Fibroblast of skin of right quadriceps (primary cell): ENCODE data around the gene ZDHHC8.

ENCODE experiments used
- DNase-seq: peaks from one replicate; pipeline ENCODE4 v3.0.0-alpha.2; 2013

Gene ZDHHC8

DNA sequence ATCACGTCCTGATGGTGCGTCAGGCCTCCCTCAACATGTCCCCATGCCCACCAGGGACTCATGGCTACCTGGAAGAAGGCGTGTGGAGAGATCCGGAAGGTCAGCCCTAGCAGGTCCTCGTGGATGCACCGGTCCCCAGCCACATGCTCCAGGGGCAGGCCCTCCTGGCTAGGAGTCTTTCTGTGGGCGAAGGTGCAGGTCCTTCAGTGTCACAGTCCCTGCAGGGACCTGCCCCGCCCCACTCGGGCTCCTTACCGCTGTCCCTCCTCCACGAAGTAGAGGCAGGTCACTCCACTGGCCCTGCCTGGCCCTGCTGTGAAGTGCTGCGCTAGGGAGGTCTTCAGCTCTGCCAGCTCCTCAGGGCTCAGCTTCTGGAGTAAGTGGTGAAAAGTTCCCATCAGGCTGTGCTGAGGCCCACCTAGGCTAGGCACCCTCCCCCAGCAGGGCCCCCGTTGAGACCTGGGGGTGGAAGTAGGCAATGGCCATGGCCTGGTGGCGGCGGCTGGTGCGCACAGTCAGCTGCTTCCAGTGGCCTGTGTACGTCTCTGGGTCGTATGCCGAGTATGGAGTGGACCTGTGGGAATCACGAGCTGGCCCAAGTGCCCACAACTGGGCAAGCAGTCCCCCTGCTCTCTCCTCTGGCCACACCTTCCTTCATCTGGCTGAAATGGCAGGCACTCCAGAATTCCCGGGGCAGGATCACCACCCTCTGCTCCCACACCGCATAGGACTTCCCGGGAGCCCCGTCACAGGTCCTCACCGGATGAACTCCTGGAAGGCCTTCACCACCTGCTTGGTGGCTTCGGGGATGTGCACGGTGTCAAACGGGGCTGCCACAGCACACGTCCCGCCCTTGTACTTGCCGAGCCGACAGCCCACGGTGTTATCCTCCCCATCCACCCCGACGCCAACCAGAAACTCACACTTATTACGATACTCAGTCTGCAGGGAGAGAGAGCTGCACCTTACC, 16.8 kb upstream of the ZDHHC8 start:
- no peak for DNase-seq

DNA sequence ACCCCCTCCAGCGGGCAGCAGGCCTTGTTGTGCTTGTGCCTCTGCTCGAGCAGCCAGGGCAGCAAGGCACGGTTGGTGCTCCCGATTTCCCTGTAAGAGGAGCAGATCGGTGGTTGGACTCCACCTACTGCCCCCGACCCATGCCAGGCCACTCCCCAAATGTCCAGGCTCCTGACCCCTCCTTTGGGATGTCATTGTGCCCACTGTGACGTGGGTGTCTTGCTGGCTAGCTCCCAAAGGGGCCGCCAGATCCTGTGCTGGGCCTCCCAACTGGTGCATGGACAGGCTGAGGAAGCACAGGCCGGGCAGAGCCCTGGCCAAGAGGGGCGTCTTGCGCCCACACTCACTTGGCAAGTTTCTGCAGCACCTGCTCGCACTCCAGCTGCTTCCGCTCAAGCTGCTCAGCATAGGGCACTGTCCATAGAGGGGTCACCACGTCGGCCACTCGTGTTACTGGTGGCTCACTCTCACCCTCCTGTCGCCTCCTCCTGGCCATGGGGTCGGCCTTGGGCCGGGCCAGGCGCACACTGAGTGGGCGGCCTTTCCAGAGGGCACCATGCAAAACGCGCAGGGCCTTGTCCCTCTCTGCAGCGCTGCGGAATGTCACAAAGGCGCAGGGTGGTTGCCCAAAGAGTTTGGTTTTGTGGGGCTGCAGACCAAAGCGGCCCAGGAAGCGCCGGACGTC, 15.8 kb upstream of the ZDHHC8 start, which contains the start of gene RANBP1:
TSS of gene RANBP1 (plus strand) at position 414 of the 685 bp plus-strand sequence. CDS start at position 495, 81 bp downstream.
- no peak for DNase-seq

DNA sequence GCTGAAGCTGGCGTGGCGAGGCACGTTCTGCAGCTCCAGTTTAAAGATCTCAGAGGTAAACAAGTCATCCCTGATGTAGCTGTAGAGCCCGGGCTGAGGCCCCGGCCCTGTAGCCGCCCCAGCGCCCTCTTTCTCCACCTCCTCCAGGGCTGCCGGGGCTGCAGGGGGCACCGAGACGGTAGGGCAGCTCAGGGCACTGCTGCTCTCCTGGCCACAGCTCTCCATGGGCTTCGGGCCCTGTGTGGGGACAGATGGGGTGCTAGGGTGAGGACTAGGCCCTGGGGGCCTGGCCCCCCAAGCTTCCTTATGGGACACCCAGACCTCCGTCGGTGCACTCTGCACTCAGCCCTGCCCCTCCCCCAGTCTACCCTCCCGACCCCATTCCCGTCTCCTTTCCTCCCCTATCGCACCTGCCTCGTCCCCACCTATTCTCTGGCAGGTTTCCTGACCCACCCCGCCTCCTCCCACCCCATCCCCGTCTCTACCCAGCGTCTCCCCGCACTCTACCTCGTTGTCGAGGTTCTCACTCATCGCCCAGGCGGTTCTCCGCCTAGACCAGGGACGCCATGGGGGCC, 15.1 kb upstream of the ZDHHC8 start:
- no peak for DNase-seq

DNA sequence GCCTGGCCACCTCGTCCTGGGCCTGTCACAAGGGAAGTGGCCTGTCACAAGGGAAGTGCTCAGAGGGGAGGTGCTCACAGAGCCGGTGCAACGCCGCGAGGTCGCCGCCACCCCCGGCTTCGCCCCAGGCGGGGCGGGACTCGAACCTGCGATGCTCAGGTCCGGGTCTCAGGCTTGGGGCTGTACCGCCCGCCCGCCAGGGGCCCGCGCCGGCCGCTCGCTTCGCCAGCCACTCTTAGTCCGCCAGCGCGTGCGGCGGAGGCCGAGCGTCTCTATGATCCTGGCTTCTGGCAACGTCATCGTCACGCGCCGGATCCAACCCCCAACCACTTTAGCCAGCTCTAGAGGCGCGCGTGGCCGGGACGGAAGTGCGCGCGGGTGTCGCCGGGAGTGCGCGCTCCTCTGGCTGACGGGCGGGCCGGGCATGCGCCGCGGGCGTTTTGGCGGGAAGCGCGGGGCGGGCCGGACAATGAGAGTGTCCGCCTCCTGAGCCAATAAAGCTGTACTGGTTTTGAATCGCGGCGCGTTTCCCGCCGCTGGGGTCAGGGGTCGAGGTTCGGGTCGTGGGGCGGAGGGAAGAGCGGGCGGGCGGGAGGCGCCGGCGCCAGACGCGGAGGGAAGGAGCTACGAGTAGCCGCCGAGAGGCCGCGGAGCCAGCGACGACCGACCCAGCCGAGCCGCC, 14.5 kb upstream of the ZDHHC8 start, which contains the start of gene TRMT2A:
TSS of gene TRMT2A (minus strand) at position 276 of the 682 bp plus-strand sequence. CDS start 320 bp downstream, outside the sequence.
- peak; percentile 99 for DNase-seq

DNA sequence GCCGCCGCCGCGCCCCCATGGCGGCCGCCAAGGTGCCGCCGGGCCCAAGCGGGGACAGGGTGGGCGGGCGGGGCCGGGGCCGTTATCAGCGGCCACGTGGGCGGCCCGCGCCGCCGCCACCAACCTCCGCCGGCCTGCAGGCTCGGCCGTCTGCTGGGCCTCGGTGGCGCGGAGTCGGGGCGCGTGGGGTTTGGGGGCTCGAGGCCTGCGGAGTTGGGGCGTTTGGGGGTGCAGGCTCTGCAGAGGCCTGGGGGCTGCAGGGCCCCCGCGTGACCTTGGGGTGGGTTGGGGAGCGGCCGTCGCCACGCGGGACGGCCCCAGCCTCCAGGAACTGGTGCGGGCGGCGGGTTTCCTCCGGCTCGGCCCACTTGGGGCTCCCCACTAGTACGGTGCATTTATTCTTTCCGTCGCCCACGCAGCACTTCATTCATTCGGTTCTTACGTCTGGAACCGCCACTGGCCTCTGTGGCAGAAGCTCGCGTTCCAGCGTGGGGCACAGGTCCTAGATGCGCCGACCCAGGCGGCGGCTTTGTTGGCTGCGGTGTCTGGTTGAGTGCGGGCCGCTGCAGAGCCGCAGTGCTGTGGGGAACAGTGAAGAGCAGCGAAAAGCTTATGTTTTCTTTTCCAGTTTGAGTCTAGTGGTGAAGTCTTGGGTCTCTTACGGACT, 13.8 kb upstream of the ZDHHC8 start:
- DNase-seq = peak; percentile 16

DNA sequence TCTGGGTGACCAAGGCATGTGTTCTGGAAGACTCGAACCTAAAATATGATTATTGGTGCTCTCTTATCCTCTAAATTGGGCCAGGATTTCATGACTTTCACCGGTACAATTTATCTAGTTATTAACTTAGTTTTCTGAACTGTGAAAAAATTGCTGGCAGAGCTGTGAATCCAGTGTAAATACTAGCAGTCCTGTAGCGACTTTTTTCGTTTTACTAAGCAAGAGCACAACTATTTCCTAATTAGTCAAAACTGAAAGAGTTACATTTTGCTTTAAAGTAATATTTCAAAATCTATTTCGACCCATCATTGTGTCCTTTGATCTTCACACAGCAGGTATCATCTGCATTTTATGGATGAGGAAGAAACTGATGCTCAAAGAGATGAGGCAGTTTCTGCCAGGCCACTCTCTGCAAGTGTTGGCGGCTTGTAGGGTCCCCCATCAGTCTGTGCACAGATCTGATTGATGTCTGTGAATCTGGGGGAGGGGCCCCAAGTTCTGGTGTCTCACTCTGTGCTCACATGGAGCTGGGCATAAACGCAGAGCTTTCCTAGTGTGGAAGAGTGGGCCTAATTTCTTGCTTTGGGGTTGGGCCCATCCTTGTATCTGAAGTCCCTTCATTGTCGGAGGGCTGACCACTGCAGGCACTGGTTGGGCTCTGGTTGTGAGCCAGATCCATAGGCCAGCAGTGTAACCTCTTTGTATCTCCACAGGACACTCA, 13.1 kb upstream of the ZDHHC8 start:
- DNase-seq = no peak

DNA sequence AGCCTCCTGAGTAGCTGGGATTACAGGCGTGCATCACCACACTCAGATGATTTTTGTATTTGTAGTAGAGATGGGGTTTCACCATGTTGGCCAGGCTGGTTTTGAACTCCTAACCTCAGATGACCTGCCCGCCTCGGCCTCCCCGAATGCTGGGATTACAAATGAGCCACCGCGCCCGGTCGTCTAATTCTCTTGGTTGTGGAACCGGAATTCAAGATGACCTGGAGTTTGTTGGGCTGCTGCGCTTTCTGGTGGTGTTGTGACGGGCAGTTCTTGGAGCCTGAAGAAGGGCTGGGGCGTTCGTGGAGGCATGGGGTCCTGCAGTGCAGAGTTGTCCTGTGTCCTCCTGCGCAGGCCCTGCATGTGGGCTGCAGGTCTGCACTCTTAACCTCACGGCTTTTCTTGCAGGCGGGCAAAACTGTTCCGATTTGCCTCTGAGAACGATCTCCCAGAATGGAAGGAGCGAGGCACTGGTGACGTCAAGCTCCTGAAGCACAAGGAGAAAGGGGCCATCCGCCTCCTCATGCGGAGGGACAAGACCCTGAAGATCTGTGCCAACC, 9.7 kb upstream of the ZDHHC8 start:
- DNase-seq = no peak

DNA sequence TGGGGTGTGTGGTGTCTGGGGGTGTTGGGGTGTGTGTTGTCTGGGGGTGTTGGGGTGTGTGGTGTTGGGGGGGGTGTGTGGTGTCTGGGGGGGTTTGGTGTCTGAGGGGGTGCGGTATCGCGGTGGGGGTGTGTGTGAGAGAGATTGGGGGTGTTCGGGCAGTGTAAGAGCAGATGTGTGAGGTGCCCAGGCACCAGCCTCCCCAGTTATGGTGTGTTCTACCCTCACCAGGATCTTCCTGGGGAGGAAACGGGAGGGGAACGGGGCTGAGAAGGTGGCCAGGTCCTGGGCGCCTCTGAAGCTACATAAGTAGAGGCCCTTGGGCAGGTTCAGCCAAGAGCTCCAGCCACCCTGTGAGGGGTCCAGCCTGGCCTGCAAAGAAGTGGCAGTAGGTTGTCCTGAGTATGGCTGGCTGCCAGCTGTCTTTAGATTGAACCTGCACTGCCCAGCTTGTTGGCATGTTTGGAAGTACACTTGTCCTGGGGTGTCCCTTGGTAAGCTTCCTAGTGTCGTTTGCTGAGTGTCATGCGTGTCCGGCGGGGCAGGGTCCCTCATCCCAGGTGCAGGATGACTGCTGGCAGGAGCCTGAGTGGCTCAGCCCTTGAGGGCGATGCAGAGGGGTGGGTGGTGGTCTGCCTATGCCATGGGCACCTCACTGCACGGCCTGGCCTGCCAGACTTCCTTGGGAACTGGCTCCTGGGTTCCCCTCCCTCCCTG, 8.1 kb upstream of the ZDHHC8 start:
- DNase-seq = no peak

DNA sequence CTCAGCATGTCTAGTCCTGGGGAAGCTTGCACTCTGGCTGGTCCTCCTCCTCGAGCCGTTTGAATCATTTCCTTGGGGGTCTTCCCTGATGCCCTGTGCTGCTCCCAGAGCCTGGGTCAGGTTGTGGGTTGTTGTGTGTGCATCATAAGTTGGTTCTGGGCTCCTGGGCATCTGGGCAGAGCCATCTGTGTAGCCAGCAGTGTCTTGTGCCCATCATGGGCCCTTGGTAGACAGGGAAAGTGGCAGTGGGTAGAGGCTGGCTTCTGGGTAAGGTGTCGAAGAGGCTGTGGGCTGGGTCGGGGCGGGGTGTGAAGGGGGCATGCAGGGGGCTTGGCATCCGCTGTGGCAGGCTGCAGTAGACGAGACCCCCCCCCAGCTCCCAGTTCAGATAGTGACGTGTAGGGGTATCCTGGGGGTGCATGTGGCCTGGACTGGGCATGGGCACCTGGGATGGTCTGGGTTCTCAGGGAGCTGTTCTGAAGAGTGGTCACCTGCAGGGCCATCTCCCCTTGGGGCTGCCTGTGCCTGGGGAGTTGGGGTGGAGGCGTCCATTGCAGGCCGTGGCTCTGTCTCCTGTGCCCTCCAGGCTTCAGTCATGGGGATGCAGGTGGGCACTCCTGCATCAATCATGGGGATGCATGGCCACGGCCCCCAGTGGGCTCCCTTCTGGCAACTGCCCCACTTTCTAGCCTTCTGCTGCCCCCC, 7.4 kb upstream of the ZDHHC8 start:
- no peak for DNase-seq

DNA sequence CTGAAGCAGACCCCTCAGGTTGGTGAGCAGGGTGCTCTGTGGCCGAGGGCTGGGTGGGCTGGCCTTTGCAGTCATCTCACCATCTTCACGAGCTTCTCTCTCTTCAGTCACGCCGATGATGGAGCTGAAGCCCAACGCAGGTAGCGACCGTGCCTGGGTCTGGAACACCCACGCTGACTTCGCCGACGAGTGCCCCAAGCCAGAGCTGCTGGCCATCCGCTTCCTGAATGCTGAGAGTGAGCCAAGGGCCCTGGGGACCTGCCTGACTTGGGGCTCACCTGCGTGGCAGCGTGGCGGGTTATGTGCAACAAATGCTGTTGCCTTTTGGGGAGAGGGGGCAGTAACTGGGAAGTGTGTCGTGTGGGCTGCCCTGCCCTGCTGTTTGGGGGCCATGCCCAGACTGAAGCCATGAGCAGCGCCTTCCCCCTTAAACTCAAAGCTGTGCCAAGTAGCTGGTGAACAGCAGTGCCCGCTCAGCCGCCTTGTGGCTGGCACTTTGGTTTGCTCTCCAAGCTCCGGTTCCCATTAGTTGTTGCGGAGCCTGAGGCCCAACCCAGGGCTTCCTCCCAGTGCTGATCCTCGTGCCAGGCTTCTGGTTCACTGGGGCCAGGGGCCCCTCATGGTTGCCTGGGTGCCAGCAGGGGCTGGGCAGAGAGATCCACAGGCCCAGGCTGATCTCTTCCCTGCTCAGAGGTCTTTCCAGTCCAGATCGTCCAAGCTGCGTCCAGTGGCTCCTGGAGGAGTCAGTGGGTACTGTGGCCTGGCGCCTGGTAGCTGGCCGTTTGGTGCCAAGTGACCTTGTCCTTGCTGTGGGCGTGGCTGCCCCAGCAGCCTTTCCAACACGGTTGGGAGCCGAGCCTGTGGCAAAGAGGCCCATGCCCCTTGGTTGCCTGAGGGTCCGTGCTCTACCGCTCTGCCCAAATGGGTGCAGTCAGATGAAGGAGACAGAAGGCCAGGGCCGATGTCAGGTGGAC, 6.1 kb upstream of the ZDHHC8 start:
- DNase-seq = no peak

DNA sequence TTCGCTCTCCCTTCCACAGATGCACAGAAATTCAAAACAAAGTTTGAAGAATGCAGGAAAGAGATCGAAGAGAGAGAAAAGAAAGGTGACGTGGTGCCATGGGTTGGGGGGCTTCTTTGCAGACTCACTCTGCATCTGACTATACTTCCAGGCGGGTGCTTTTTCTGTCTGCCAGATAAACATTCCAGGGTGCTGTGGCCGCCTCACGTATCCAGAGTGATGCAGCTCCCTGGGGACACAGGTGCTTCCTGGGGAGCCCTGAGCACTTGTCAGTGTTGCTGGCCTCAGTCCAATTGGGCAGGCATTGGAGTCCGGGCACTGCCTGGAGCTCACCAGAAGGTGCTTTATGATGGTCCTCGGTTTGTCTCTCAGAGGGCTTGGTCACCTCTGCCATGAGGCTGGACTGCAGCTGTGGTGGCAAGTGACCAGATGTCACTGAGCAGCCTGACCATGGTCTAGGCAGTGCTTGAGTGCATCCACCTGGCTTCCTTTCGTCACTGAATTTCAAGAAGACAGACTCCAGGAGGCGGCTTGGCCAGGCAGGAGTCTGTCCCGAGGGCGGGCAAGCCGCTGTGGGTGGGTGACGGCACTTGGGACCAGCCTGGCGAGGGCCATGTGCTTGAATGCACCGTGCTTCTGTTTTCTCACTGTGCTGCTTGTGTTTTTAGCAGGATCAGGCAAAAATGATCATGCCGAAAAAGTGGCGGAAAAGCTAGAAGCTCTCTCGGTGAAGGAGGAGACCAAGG, 5.1 kb upstream of the ZDHHC8 start:
- DNase-seq = no peak

DNA sequence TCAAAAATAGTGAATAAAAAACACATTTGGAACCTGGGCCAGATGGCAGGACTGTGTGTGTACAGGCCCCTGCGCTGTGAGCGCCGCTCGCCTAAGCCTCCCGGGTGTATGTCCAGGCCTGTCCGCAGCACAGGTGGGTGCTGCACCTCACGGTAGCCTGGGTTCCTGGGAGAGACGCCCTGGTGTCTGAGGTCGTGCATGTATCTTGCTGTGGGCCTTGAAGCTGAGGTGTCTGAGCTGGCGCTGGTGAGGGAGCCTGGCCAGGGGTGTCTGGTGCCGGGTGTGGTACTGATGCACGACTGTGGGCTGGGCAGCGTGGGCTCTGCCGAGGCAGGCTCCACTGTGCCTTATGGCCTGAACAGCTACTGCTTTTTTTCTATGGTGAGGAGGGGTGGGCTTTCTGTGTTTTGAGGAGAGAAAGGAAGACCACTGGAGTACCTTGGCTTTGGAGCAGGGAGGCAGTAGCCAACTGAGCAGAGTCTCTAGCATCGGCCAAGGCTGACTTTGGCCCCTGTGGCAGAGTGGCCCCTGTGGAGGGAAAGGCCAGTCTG, 4.2 kb upstream of the ZDHHC8 start:
- no peak for DNase-seq

DNA sequence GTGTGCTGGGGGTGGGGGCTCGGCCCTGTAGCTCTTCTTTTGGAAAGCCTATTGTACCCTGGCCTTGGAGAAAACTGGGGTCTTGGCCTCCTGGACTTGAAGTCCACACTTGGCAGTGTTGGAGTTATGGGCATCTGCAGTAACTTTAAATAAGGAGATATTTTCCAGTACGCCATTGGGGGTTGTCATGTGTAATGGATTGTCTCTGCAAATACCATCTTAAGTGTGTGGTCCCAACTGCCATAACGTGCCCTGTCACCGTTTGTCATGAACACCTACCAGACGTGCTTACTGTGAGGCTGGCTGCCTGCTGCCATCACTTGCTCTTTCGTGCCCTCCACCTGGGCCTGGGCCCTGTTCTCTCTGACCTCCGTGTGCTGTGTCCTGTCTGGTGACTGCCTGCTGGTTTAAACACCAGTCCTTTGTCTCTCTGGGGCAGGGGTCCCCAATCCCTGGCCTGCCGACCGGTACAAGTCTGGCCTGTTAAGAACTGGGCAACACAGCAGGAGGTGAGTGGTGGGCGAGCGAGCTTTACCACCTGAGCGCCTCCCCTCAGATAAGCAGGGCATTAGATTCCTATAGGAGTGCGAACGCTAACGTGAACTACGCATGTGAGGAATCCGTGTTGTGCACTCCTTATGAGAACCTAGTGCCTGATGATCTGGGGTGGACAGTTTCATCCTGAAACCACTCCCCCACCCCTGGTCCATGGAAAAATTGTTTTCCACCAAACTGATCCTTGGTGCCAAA, 3.6 kb upstream of the ZDHHC8 start:
- no peak for DNase-seq

DNA sequence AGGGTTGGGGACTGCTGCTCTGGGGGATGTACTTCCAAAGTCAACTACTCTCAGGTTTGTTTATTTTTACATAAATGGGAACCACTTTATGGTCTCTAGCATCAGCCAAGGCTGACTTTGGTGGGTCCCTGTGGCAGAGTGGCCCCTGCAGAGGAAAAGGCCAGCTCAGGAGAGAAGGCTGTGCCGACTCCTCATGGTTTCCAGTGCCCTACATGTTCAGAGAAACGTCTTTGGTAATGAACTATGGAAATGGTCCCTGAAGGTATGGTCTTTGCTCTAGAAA, 3.0 kb upstream of the ZDHHC8 start:
- no peak for DNase-seq

DNA sequence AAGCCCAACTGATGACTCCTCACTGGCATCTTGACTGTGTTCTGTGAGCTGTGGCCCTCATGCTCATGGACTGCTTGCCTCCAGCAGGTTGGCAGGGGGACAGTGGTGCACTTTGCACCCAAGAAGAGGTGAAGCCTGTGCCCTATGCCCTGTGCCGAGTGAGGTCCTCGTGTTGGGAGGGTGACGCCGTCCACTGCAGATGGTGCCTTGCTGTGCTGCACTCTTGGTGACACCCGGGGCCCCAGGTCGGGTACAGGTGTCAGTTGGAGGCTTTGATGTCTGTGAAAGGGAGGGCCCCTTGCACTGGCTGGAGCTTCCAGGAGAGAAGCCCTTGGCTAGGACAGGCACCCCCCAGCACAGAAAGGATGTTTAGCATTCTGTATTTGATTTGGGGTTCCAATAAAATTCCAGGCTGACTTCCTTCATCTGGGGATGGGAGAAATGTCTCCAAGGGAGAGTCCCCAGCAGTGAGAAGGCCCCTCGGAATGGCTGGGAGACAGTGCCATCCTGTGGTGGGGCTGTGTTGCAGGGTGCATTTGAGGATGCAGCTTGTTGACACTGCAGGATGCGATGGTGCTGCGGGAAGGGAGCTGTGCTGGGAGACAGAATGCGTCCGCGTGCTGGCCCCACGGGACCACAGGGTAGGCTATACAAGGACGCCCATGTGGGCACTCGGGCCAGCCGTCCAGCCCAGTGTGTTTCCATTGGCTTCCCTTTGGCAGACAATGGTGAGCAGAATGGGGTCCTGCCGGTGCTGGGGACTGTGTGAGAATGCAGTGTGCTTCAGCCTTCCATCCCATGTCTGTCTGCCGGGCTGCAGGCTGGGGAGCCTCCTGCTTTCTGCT, 2.5 kb upstream of the ZDHHC8 start:
- DNase-seq = peak; percentile 13

DNA sequence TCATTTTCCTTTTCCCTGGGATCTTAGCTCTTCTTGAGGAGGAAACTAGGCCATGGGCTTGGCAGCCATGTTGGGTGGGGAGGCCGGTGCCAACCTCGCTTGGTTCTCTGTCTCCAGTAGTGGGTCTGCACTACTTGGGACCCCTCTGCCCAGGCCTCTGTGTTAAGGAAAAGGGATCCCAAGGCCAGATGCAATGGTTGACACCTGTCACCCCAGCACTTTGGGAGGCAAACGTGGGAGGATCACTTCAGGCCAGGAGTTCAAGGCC, 1.9 kb upstream of the ZDHHC8 start:
- no peak for DNase-seq
